ENCODE data around the gene SLC32A1. TPM values are rescaled to one million over a fixed set of nuclear protein-coding genes. Genes with fewer than 3 reads are reported as not detected.

Gene SLC32A1
- total and polyA plus RNA-seq, 2 donors (not counting 3 experiments of a cell fraction or from before 2014, with no cell fraction given) = 0.04 TPM; not detected in 1

DNA sequence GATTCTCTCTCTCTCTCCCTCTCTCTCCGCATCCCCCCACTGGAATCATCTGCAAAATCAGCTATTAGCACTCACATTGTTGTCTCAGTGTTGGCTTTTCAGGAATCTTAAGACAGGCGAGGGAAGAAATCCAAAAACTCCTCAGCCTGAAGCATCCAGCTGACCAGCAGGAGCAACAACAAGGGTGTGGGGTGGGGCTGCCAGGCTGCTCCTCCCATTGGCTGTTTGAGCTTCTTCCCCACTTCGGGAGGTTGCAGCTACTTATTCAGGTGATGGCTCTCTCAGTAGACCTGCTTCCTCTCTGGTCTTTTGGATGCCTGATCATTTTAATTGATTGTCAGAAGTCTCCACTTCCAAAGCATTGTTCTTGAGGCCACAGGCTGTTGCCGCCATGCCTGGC, 24.1 kb upstream of the SLC32A1 start:
- ChIA-PET CTCF (interaction anchor here (0.8 kb wide), 1 partner anchor 29 kb away, joined by 3 read pairs; no protein-coding TSS in a partner anchor), POLR2A (no interaction called here)
- H2AFZ ChIP-seq (ENCODE audit: low read depth, low read length) = no peak overlapping the region
- no peaks in the 10 kb centered on the region for H3K9me1 ChIP-seq (replicated peaks; ENCODE audit: control insufficient read depth, extremely low read depth, insufficient read depth, low read length)
- no peaks in the 10 kb centered on the region for H3K79me2 ChIP-seq (ENCODE audit: control insufficient read depth, insufficient read depth, low read length)
- intact Hi-C loops (cut with micrococcal nuclease) (no loop called here), dilution Hi-C loops (cut with MboI; ENCODE audit: extremely low pct_ligation_motif_present, low sequenced_read_pairs) (no loop called here)
- no peaks in the 10 kb centered on the region for H4K20me1 ChIP-seq (replicated peaks; ENCODE audit: control insufficient read depth, extremely low read depth, insufficient read depth, low read length)
- H3K9ac ChIP-seq (replicated peaks; ENCODE audit: extremely low read depth, insufficient read depth, low read length) = no peak overlapping the region
- BruUV-seq (replicated peaks) = no TSS peak
- DNase-seq (ENCODE audit: low read depth, low spot score) (no peak), FAIRE-seq (no peak)
- TF ChIP-seq FOS (IDR thresholded peaks at IDR 0.05; ENCODE audit: borderline replicate concordance, insufficient read depth, low read length) (no peak), EZH2 (IDR thresholded peaks at IDR 0.05; ENCODE audit: borderline replicate concordance, low read depth, low read length, severe bottlenecking) (no peak), JUN (IDR thresholded peaks at IDR 0.05; ENCODE audit: borderline replicate concordance, insufficient read depth, insufficient read length, low read depth) (no peak), POLR2A (IDR thresholded peaks at IDR 0.05; ENCODE audit: low read depth, low read length) (no peak), POLR2AphosphoS5 (IDR thresholded peaks at IDR 0.05; ENCODE audit: insufficient read depth, low read depth, low read length) (no peak), MYC (IDR thresholded peaks at IDR 0.05; ENCODE audit: low read depth, low read length) (no peak)
- TF ChIP-seq, protein P1, sequence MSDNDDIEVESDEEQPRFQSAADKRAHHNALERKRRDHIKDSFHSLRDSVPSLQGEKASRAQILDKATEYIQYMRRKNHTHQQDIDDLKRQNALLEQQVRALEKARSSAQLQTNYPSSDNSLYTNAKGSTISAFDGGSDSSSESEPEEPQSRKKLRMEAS (IDR thresholded peaks at IDR 0.05; ENCODE audit: insufficient read depth, insufficient read length) = no peak
- TF ChIP-seq, protein P2, sequence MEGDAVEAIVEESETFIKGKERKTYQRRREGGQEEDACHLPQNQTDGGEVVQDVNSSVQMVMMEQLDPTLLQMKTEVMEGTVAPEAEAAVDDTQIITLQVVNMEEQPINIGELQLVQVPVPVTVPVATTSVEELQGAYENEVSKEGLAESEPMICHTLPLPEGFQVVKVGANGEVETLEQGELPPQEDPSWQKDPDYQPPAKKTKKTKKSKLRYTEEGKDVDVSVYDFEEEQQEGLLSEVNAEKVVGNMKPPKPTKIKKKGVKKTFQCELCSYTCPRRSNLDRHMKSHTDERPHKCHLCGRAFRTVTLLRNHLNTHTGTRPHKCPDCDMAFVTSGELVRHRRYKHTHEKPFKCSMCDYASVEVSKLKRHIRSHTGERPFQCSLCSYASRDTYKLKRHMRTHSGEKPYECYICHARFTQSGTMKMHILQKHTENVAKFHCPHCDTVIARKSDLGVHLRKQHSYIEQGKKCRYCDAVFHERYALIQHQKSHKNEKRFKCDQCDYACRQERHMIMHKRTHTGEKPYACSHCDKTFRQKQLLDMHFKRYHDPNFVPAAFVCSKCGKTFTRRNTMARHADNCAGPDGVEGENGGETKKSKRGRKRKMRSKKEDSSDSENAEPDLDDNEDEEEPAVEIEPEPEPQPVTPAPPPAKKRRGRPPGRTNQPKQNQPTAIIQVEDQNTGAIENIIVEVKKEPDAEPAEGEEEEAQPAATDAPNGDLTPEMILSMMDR (IDR thresholded peaks at IDR 0.05; ENCODE audit: extremely low read depth in 1 of 2, insufficient read depth in 1 of 2, low read depth in 1 of 2, low read length in 2 of 2) = no peak
- no peaks in the 10 kb centered on the region for H3K4me1 ChIP-seq (ENCODE audit: control insufficient read depth, extremely low read depth, insufficient read depth, low read length)
- H3K9me3 ChIP-seq (replicated peaks; ENCODE audit: control insufficient read depth, insufficient read depth, low read length) = no peaks in the 10 kb centered on the region
- H3K36me3 ChIP-seq (ENCODE audit: control insufficient read depth in 2 of 2, extremely low read depth in 1 of 2, insufficient read depth in 2 of 2, low read length in 2 of 2) = no peaks in the 10 kb centered on the region
- no peak overlapping the region for H3K4me3 ChIP-seq (replicated peaks in 1 of 3; ENCODE audit: insufficient read depth in 1 of 3, low read depth in 1 of 3, low read length in 3 of 3)
- no peak overlapping the region for H3K4me2 ChIP-seq (ENCODE audit: insufficient read depth, low read length)
- peaks cover 9% of the 10 kb centered on the region in 2 experiments for H3K27me3 ChIP-seq (ENCODE audit: control insufficient read depth in 2 of 2, insufficient read depth in 2 of 2, low read length in 2 of 2)
- no peak overlapping the region for H3K27ac ChIP-seq (ENCODE audit: insufficient read depth, low read depth, low read length)

All from endothelial cell of umbilical vein (primary cell).